Endothelial cell of umbilical vein (primary cell): ENCODE measurements around the gene CYP1A2. TPM values are rescaled to one million over a fixed set of nuclear protein-coding genes. Genes with fewer than 3 reads are reported as not detected.

Source experiments
- BruUV-seq: library from RNA; stranded (reverse); fragments of 400-500 nt; replicated peaks from 2 replicates; lab custom pipeline; 2021; lab: Mats Ljungman, UMichigan
- CTCF ChIA-PET: fragments of 300-600, 350-600 bp; sonication (Branson Sonifier 250); formaldehyde crosslinking; loops from one replicate; lab custom pipeline; 2021; ENCODE audit warnings: antibody characterized with exemption, inconsistent platforms; lab: Charles Lee
- POLR2A ChIA-PET: fragments of 300-600, 350-600 bp; sonication (Branson Sonifier 250); formaldehyde crosslinking; loops from one replicate; lab custom pipeline; 2021; ENCODE audit warnings: antibody characterized with exemption, inconsistent platforms; lab: Charles Lee
- DNase-seq: peaks from one replicate; pipeline ENCODE4 v3.0.0-alpha.2; 2011; ENCODE audit warnings: low read depth, low spot score
- FAIRE-seq: peaks from 2 replicates; lab custom pipeline; 2011; peaks lifted over from hg19 to GRCh38; lab: Jason Lieb, UNC
- H2AFZ ChIP-seq: 2 replicates; pipeline ENCODE4 v1.6.0; 2012; ENCODE audit warnings: low read depth, low read length, control low read depth, inconsistent platforms
- H3K27ac ChIP-seq: 2 replicates; pipeline ENCODE4 v1.5.1; 2011; ENCODE audit warnings: low read depth, mild to moderate bottlenecking, control low read depth, low read length, moderate library complexity; ENCODE audit not compliant: insufficient read depth
- H3K27me3 ChIP-seq, 2 experiments: 2 replicates each; pipeline versions ENCODE4 v1.6.0 to v1.6.1; 2011; ENCODE audit warnings: low read length in 2 of 2, mixed read lengths in 1 of 2; ENCODE audit not compliant: control insufficient read depth in 2 of 2, insufficient read depth in 2 of 2
- H3K36me3 ChIP-seq, 2 experiments: 2 replicates in 1 of 2; 3 replicates in 1 of 2; pipeline ENCODE4 v1.5.1; 2011; ENCODE audit warnings: low read length in 2 of 2, mild to moderate bottlenecking in 1 of 2, moderate library complexity in 1 of 2; ENCODE audit not compliant: control insufficient read depth in 2 of 2, insufficient read depth in 2 of 2; ENCODE audit errors: extremely low read depth in 1 of 2
- H3K4me1 ChIP-seq: 3 replicates; pipeline ENCODE4 v1.5.1; 2011; ENCODE audit warnings: mild to moderate bottlenecking, low read length; ENCODE audit not compliant: control insufficient read depth, insufficient read depth; ENCODE audit errors: extremely low read depth
- H3K4me2 ChIP-seq: 2 replicates; pipeline ENCODE4 v1.6.1; 2011; ENCODE audit warnings: low read length, control low read depth, mixed read lengths; ENCODE audit not compliant: insufficient read depth
- H3K4me3 ChIP-seq, 3 experiments: fragments of 200-600 bp in 1 of 3; sonication (generic), shearing (Covaris generic) in 1 of 3; replicated peaks in 1 of 3; 2 replicates each; pipeline ENCODE4 v1.5.1; 2011 to 2016; ENCODE audit warnings: control low read depth in 3 of 3, low read length in 3 of 3, mild to moderate bottlenecking in 2 of 3, inconsistent platforms in 1 of 3, low read depth in 1 of 3, moderate library complexity in 1 of 3; ENCODE audit not compliant: insufficient read depth in 1 of 3
- H3K79me2 ChIP-seq: 2 replicates; pipeline ENCODE4 v1.6.0; 2012; ENCODE audit warnings: low read length, inconsistent platforms; ENCODE audit not compliant: control insufficient read depth, insufficient read depth
- H3K9ac ChIP-seq: replicated peaks from 2 replicates; pipeline ENCODE3; 2011; ENCODE audit warnings: low read length, control low read depth; ENCODE audit not compliant: insufficient read depth; ENCODE audit errors: extremely low read depth
- H3K9me1 ChIP-seq: replicated peaks from 3 replicates; pipeline ENCODE4 v1.6.0; 2011; ENCODE audit warnings: mild to moderate bottlenecking, low read length; ENCODE audit not compliant: control insufficient read depth, insufficient read depth; ENCODE audit errors: extremely low read depth
- H3K9me3 ChIP-seq: replicated peaks from 2 replicates; pipeline ENCODE4 v1.5.1; 2012; ENCODE audit warnings: low read length, inconsistent platforms; ENCODE audit not compliant: control insufficient read depth, insufficient read depth
- H4K20me1 ChIP-seq: replicated peaks from 2 replicates; pipeline ENCODE3; 2011; ENCODE audit warnings: mild to moderate bottlenecking, low read length; ENCODE audit not compliant: control insufficient read depth, insufficient read depth; ENCODE audit errors: extremely low read depth
- CTCF ChIP-seq, 2 donors: IDR thresholded peaks; 1 replicate in 1 of 2; 2 replicates in 1 of 2; pipeline ENCODE4 v1.5.1; 2011; ENCODE audit warnings: low read length in 2 of 2, mild to moderate bottlenecking in 2 of 2, moderate library complexity in 2 of 2, control low read depth in 1 of 2, inconsistent platforms in 1 of 2, low read depth in 1 of 2; ENCODE audit not compliant: insufficient read depth in 1 of 2; ENCODE audit errors: extremely low read depth in 1 of 2
- EZH2 ChIP-seq: IDR thresholded peaks from 2 replicates; pipeline ENCODE4 v1.6.1; 2012; ENCODE audit warnings: borderline replicate concordance, low read depth, mild to moderate bottlenecking, moderate library complexity, low read length, inconsistent platforms; ENCODE audit not compliant: severe bottlenecking
- FOS ChIP-seq: IDR thresholded peaks from 2 replicates; pipeline ENCODE4 v1.6.1; 2011; ENCODE audit warnings: mild to moderate bottlenecking, low read length, moderate library complexity, borderline replicate concordance; ENCODE audit not compliant: insufficient read depth
- GATA2 ChIP-seq: IDR thresholded peaks from 2 replicates; pipeline ENCODE4 v1.7.0; 2011; ENCODE audit warnings: low read depth, mild to moderate bottlenecking, moderate library complexity, mixed read lengths, low read length; ENCODE audit not compliant: insufficient read length, insufficient read depth
- JUN ChIP-seq: IDR thresholded peaks from 2 replicates; pipeline ENCODE4 v1.6.1; 2011; ENCODE audit warnings: borderline replicate concordance, low read depth; ENCODE audit not compliant: insufficient read length, insufficient read depth
- MAX ChIP-seq: IDR thresholded peaks from 2 replicates; pipeline ENCODE4 v1.6.1; 2011; ENCODE audit not compliant: insufficient read depth, insufficient read length
- MYC ChIP-seq: IDR thresholded peaks from one replicate; pipeline ENCODE4 v1.6.1; 2011; ENCODE audit warnings: mild to moderate bottlenecking, low read depth, low read length
- POLR2A ChIP-seq: IDR thresholded peaks from 2 replicates; pipeline ENCODE4 v1.6.1; 2012; ENCODE audit warnings: low read depth, mild to moderate bottlenecking, control low read depth, low read length
- POLR2AphosphoS5 ChIP-seq: IDR thresholded peaks from 2 replicates; pipeline ENCODE4 v1.6.1; 2012; ENCODE audit warnings: low read depth, mild to moderate bottlenecking, control low read depth, low read length, moderate library complexity; ENCODE audit not compliant: insufficient read depth
- dilution Hi-C: fragments of 300-500 bp; cut with MboI; formaldehyde crosslinking; loops from one replicate; pipeline ENCODE4 v1.15.0; 2019; ENCODE audit warnings: low sequenced_read_pairs; ENCODE audit not compliant: extremely low pct_ligation_motif_present
- intact Hi-C: fragments of 100-400 bp; cut with micrococcal nuclease; formaldehyde crosslinking; loops from one replicate; pipeline ENCODE4 v1.10.0; 2022
- polyA plus RNA-seq, 4 experiments: library from polyadenylated mRNA; depleted of rRNA in 3 of 4; stranded (reverse) in 3 of 4; unstranded in 1 of 4; fragments of >200 nt; gene quantifications; 2 replicates each; pipeline versions ENCODE4 v1.2.1 to v1.2.3, GENCODE V29; 2011 to 2012; ENCODE audit warnings: missing spikeins in 1 of 4
- total RNA-seq: library from RNA; stranded (reverse); gene quantifications from 2 replicates; pipeline ENCODE4 v1.2.3, GENCODE V29; 2021

CYP1A2 gene
- total and polyA plus RNA-seq, 2 donors (not counting 3 experiments of a cell fraction or from before 2014, with no cell fraction given): not detected

- POLR2A ChIA-PET: interaction anchor here (0.6 kb wide), 1 partner anchor 227 kb away, joined by 5 read pairs; no protein-coding TSS in a partner anchor
- dilution Hi-C loops: no loop called here
- Histone ChIP-seq H3K4me3 (no peak overlapping the region), H3K9me3 (no peaks in the 10 kb centered on the region), H3K9me1 (no peaks in the 10 kb centered on the region), H2AFZ (no peak overlapping the region), H4K20me1 (no peaks in the 10 kb centered on the region), H3K27ac (no peak overlapping the region), H3K36me3 (peaks cover 0 to 12% of the 10 kb centered on the region in 2 experiments), H3K4me2 (no peak overlapping the region), H3K79me2 (peaks cover 52% of the 10 kb centered on the region), H3K27me3 (no peaks in the 10 kb centered on the region), H3K4me1 (no peaks in the 10 kb centered on the region), H3K9ac (no peak overlapping the region)
- DNase-seq (no peak), FAIRE-seq (no peak)
- CTCF ChIA-PET: interaction anchor here (2.3 to 6.5 kb wide), 2 partner anchors 24 to 28 kb away, joined by 8 to 69 read pairs; no protein-coding TSS in a partner anchor
- BruUV-seq: no TSS peak
- TF ChIP-seq FOS: no peak
- no peak for TF ChIP-seq JUN
- TF ChIP-seq EZH2: no peak
- intact Hi-C loops: loop anchor here (1.0 kb wide), 1 partner anchor 13 kb away; no protein-coding TSS in a partner anchor
These were observed 47.5 kb downstream of the CYP1A2 start for GRCh38 chr15:74795966-74796625.

- intact Hi-C loops (no loop called here), dilution Hi-C loops (no loop called here)
- TF ChIP-seq GATA2: no peak
- no peak for TF ChIP-seq MAX
- TF ChIP-seq CTCF (IDR thresholded peaks at IDR 0.05; ENCODE audit: extremely low read depth in 1 of 2, insufficient read depth in 1 of 2, low read depth in 1 of 2, low read length in 2 of 2): no peak
- TF ChIP-seq EZH2: no peak
- no peak for TF ChIP-seq JUN
- no peak for TF ChIP-seq POLR2AphosphoS5
- no peak for TF ChIP-seq FOS
- no peak for TF ChIP-seq POLR2A
- no peak for TF ChIP-seq MYC
- Histone ChIP-seq H3K4me3 (no peak overlapping the region), H3K9ac (no peak overlapping the region), H3K9me1 (no peaks in the 10 kb centered on the region), H3K4me2 (no peak overlapping the region), H3K79me2 (peaks cover 27% of the 10 kb centered on the region), H3K36me3 (peaks cover 3 to 33% of the 10 kb centered on the region in 2 experiments), H3K27me3 (no peaks in the 10 kb centered on the region), H4K20me1 (no peaks in the 10 kb centered on the region), H3K4me1 (no peaks in the 10 kb centered on the region), H3K9me3 (no peaks in the 10 kb centered on the region), H3K27ac (no peak overlapping the region), H2AFZ (no peak overlapping the region)
- DNase-seq (no peak), FAIRE-seq (no peak)
- POLR2A ChIA-PET: no interaction called here
- CTCF ChIA-PET: interaction anchor here (0.7 to 6.5 kb wide), 12 partner anchors 10 to 162 kb away, joined by 3 to 69 read pairs (median 4); partner anchors contain the start of genes CSK and CYP1A1
- TSS peak; percentile 1 for BruUV-seq
These were observed 50.0 kb downstream of the CYP1A2 start for GRCh38 chr15:74798388-74799254.
